ENCODE results near the gene METRNL.
A peak's percentile ranks its signal among the peaks of the same experiment; 100 is the strongest.

Gene METRNL

DNA sequence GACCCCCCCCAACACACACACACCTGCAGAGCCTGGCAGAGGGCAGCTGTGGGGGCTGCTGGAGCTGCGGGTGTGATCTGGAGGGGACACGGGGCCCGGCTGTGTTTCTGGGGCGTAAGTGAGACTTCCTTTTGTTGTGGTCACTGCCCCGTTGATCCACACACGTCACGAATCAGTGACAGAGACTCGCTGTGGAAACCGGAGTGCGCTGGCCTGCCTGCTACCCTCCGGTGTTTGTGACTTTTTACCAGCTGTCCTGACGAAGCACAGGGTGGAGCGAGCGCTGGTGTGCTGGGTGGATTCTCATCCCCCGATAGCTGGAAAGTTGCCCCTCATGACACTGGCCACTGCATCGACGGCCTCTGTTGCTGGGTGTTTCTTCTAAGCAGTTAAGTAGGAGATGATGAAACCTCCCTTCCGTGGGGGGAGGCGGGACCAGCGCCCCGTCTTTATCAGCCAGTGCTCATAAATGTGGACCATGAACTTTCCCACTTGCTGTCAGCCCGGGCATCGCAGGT is 2.3 kb downstream of the METRNL start:
- no peaks in the 10 kb centered on the region for H3K9me3 ChIP-seq (ENCODE audit: control extremely low read depth in 1 of 5, control insufficient read depth in 4 of 5, insufficient read depth in 2 of 5, low read depth in 1 of 5, low read length in 4 of 5)
- peaks cover 6 to 59% (median 40%) of the 10 kb centered on the region in 4 experiments for H3K4me1 ChIP-seq (ENCODE audit: control extremely low read depth in 1 of 4, control insufficient read depth in 4 of 4, insufficient read depth in 4 of 4, low read length in 3 of 4)
- WGBS (ENCODE audit: insufficient coverage) = 73% methylated on average over 22 of the region's 23 CpGs
- H3K36me3 ChIP-seq (ENCODE audit: control insufficient read depth in 4 of 4, insufficient read depth in 4 of 4, low read length in 3 of 4) = peaks cover 0 to 10% (median 2%) of the 10 kb centered on the region in 4 experiments
- H3K27me3 ChIP-seq (replicated peaks in 2 of 5; ENCODE audit: control insufficient read depth in 4 of 5, insufficient read depth in 5 of 5, low read length in 4 of 5) = peaks cover 0 to 28% (median 10%) of the 10 kb centered on the region in 5 experiments
- peak overlapping the region; percentile 19 to 73 (median 67) for H3K4me3 ChIP-seq (ENCODE audit: control insufficient read depth in 1 of 7, extremely low read depth in 1 of 7, insufficient read depth in 4 of 7, low read depth in 2 of 7, low read length in 6 of 7)
- ChIA-PET POLR2A (interaction anchor here (0.8 to 1.3 kb wide), 2 partner anchors 42 to 119 kb away, joined by 3 read pairs; no protein-coding TSS in a partner anchor), CTCF (no interaction called here)
- DNase-seq = peak in 1 of 3 donors; percentile 55
- H3K27ac ChIP-seq (ENCODE audit: insufficient read depth in 1 of 2, low read depth in 1 of 2, low read length in 2 of 2, poor library complexity in 1 of 2, severe bottlenecking in 2 of 2) = no peak overlapping the region

- H3K27ac ChIP-seq (ENCODE audit: insufficient read depth in 1 of 2, low read depth in 1 of 2, low read length in 2 of 2, poor library complexity in 1 of 2, severe bottlenecking in 2 of 2) = no peak overlapping the region
- peaks cover 0 to 27% (median 10%) of the 10 kb centered on the region in 5 experiments for H3K27me3 ChIP-seq (replicated peaks in 2 of 5; ENCODE audit: control insufficient read depth in 4 of 5, insufficient read depth in 5 of 5, low read length in 4 of 5)
- H3K36me3 ChIP-seq (ENCODE audit: control insufficient read depth in 4 of 4, insufficient read depth in 4 of 4, low read length in 3 of 4) = peaks cover 0 to 14% (median 2%) of the 10 kb centered on the region in 4 experiments
- POLR2A ChIA-PET = interaction anchor here (0.8 to 1.3 kb wide), 2 partner anchors 42 to 119 kb away, joined by 3 read pairs; no protein-coding TSS in a partner anchor
- no peak for DNase-seq
- WGBS (ENCODE audit: insufficient coverage) = 95% methylated on average over 7 of the region's 8 CpGs
- no peaks in the 10 kb centered on the region for H3K9me3 ChIP-seq (ENCODE audit: control extremely low read depth in 1 of 5, control insufficient read depth in 4 of 5, insufficient read depth in 2 of 5, low read depth in 1 of 5, low read length in 4 of 5)
- CTCF ChIA-PET = no interaction called here
- peaks cover 6 to 61% (median 40%) of the 10 kb centered on the region in 4 experiments for H3K4me1 ChIP-seq (ENCODE audit: control extremely low read depth in 1 of 4, control insufficient read depth in 4 of 4, insufficient read depth in 4 of 4, low read length in 3 of 4)
- H3K4me3 ChIP-seq (ENCODE audit: control insufficient read depth in 1 of 7, extremely low read depth in 1 of 7, insufficient read depth in 4 of 7, low read depth in 2 of 7, low read length in 6 of 7) = no peak overlapping the region
Measured at GRCh38 chr17:83082424-83082823, 3.0 kb downstream of the METRNL start.

GRCh38 chr17:83082909-83083367 is 3.5 kb downstream of the METRNL start:
- WGBS (ENCODE audit: insufficient coverage) = 96% methylated on average over 16 of the region's 20 CpGs
- Histone ChIP-seq H3K4me3 (ENCODE audit: control insufficient read depth in 1 of 7, extremely low read depth in 1 of 7, insufficient read depth in 4 of 7, low read depth in 2 of 7, low read length in 6 of 7) (no peak overlapping the region), H3K27ac (ENCODE audit: insufficient read depth in 1 of 2, low read depth in 1 of 2, low read length in 2 of 2, poor library complexity in 1 of 2, severe bottlenecking in 2 of 2) (no peak overlapping the region), H3K36me3 (ENCODE audit: control insufficient read depth in 4 of 4, insufficient read depth in 4 of 4, low read length in 3 of 4) (peaks cover 0 to 17% (median 2%) of the 10 kb centered on the region in 4 experiments), H3K4me1 (ENCODE audit: control extremely low read depth in 1 of 4, control insufficient read depth in 4 of 4, insufficient read depth in 4 of 4, low read length in 3 of 4) (peaks cover 6 to 61% (median 40%) of the 10 kb centered on the region in 4 experiments), H3K9me3 (ENCODE audit: control extremely low read depth in 1 of 5, control insufficient read depth in 4 of 5, insufficient read depth in 2 of 5, low read depth in 1 of 5, low read length in 4 of 5) (no peaks in the 10 kb centered on the region), H3K27me3 (replicated peaks in 2 of 5; ENCODE audit: control insufficient read depth in 4 of 5, insufficient read depth in 5 of 5, low read length in 4 of 5) (peaks cover 0 to 22% (median 6%) of the 10 kb centered on the region in 5 experiments)
- POLR2A ChIA-PET = interaction anchor here (1.0 kb wide), 1 partner anchor 29 kb away, joined by 5 read pairs; no protein-coding TSS in a partner anchor
- CTCF ChIA-PET = interaction anchor here (1.1 to 1.2 kb wide), 2 partner anchors 20 to 117 kb away, joined by 3 read pairs; no protein-coding TSS in a partner anchor
- DNase-seq = no peak

- H3K36me3 ChIP-seq (ENCODE audit: control insufficient read depth in 4 of 4, insufficient read depth in 4 of 4, low read length in 3 of 4) = peaks cover 0 to 20% (median 2%) of the 10 kb centered on the region in 4 experiments
- CTCF ChIA-PET = interaction anchor here (1.1 to 1.2 kb wide), 2 partner anchors 21 to 117 kb away, joined by 3 read pairs; no protein-coding TSS in a partner anchor
- no peak overlapping the region for H3K4me3 ChIP-seq (ENCODE audit: control insufficient read depth in 1 of 7, extremely low read depth in 1 of 7, insufficient read depth in 4 of 7, low read depth in 2 of 7, low read length in 6 of 7)
- H3K27ac ChIP-seq (ENCODE audit: insufficient read depth in 1 of 2, low read depth in 1 of 2, low read length in 2 of 2, poor library complexity in 1 of 2, severe bottlenecking in 2 of 2) = no peak overlapping the region
- H3K9me3 ChIP-seq (ENCODE audit: control extremely low read depth in 1 of 5, control insufficient read depth in 4 of 5, insufficient read depth in 2 of 5, low read depth in 1 of 5, low read length in 4 of 5) = no peaks in the 10 kb centered on the region
- POLR2A ChIA-PET = interaction anchor here (1.0 kb wide), 4 partner anchors 17 to 121 kb away, joined by 3 to 5 read pairs (median 4); no protein-coding TSS in a partner anchor
- H3K4me1 ChIP-seq (ENCODE audit: control extremely low read depth in 1 of 4, control insufficient read depth in 4 of 4, insufficient read depth in 4 of 4, low read length in 3 of 4) = peaks cover 6 to 61% (median 38%) of the 10 kb centered on the region in 4 experiments
- peak in 2 of 3 donors; percentile 65 to 74 for DNase-seq
- H3K27me3 ChIP-seq (replicated peaks in 2 of 5; ENCODE audit: control insufficient read depth in 4 of 5, insufficient read depth in 5 of 5, low read length in 4 of 5) = peaks cover 0 to 15% (median 3%) of the 10 kb centered on the region in 5 experiments
- WGBS (ENCODE audit: insufficient coverage) = 91% methylated on average over 13 of the region's 25 CpGs
Measured at GRCh38 chr17:83083368-83084201, 4.2 kb downstream of the METRNL start.

GRCh38 chr17:83084214-83084613 is 4.8 kb downstream of the METRNL start:
- 76% methylated on average over 8 of the region's 9 CpGs for whole genome bisulfite sequencing (ENCODE audit: insufficient coverage)
- H3K27me3 ChIP-seq (replicated peaks in 2 of 5; ENCODE audit: control insufficient read depth in 4 of 5, insufficient read depth in 5 of 5, low read length in 4 of 5) = peaks cover 0 to 11% (median 3%) of the 10 kb centered on the region in 5 experiments
- H3K36me3 ChIP-seq (ENCODE audit: control insufficient read depth in 4 of 4, insufficient read depth in 4 of 4, low read length in 3 of 4) = peaks cover 0 to 20% (median 2%) of the 10 kb centered on the region in 4 experiments

DNA sequence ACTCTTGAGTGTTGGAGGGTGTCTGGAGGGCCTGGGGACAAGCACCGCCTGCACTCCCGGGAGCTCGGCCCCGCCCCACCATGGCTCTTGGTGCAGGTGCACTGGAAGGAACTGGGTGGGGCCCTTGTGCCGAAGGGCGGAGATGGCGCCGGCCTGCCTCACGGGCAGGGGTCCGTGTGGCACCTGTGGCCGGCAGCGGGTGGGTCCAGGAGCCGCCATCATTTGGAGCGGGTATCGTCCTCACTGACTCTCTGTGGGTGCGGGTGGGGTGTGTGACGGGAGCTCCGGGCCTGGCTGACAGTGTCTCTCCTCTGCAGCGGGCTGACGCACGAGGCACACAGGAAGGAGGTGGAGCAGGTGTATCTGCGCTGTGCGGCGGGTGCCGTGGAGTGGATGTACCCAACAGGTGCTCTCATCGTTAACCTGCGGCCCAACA is 5.2 kb downstream of the METRNL start:
- peaks cover 0 to 11% (median 3%) of the 10 kb centered on the region in 5 experiments for H3K27me3 ChIP-seq (replicated peaks in 2 of 5; ENCODE audit: control insufficient read depth in 4 of 5, insufficient read depth in 5 of 5, low read length in 4 of 5)
- H3K36me3 ChIP-seq (ENCODE audit: control insufficient read depth in 4 of 4, insufficient read depth in 4 of 4, low read length in 3 of 4) = peaks cover 0 to 23% (median 2%) of the 10 kb centered on the region in 4 experiments
- H3K9me3 ChIP-seq (ENCODE audit: control extremely low read depth in 1 of 5, control insufficient read depth in 4 of 5, insufficient read depth in 2 of 5, low read depth in 1 of 5, low read length in 4 of 5) = no peaks in the 10 kb centered on the region
- no peak overlapping the region for H3K27ac ChIP-seq (ENCODE audit: insufficient read depth in 1 of 2, low read depth in 1 of 2, low read length in 2 of 2, poor library complexity in 1 of 2, severe bottlenecking in 2 of 2)
- H3K4me1 ChIP-seq (ENCODE audit: control extremely low read depth in 1 of 4, control insufficient read depth in 4 of 4, insufficient read depth in 4 of 4, low read length in 3 of 4) = peaks cover 6 to 55% (median 36%) of the 10 kb centered on the region in 4 experiments
- POLR2A ChIA-PET = interaction anchor here (0.6 to 1.0 kb wide), 4 partner anchors 16 to 122 kb away, joined by 3 to 4 read pairs (median 4); no protein-coding TSS in a partner anchor
- CTCF ChIA-PET = interaction anchor here (1.0 kb wide), 1 partner anchor 99 kb away, joined by 3 read pairs; no protein-coding TSS in a partner anchor
- WGBS (ENCODE audit: insufficient coverage) = 95% methylated on average over 22 of the region's 27 CpGs
- DNase-seq = no peak
- no peak overlapping the region for H3K4me3 ChIP-seq (ENCODE audit: control insufficient read depth in 1 of 7, extremely low read depth in 1 of 7, insufficient read depth in 4 of 7, low read depth in 2 of 7, low read length in 6 of 7)

More at GRCh38 chr17:83084214-83084613, 4.8 kb downstream of the METRNL start:
- H3K4me3 ChIP-seq (ENCODE audit: control insufficient read depth in 1 of 7, extremely low read depth in 1 of 7, insufficient read depth in 4 of 7, low read depth in 2 of 7, low read length in 6 of 7) = no peak overlapping the region
- POLR2A ChIA-PET = interaction anchor here (0.6 to 1.0 kb wide), 4 partner anchors 17 to 121 kb away, joined by 3 to 4 read pairs (median 4); no protein-coding TSS in a partner anchor
- CTCF ChIA-PET = no interaction called here
- no peak for DNase-seq
- no peaks in the 10 kb centered on the region for H3K9me3 ChIP-seq (ENCODE audit: control extremely low read depth in 1 of 5, control insufficient read depth in 4 of 5, insufficient read depth in 2 of 5, low read depth in 1 of 5, low read length in 4 of 5)
- H3K27ac ChIP-seq (ENCODE audit: insufficient read depth in 1 of 2, low read depth in 1 of 2, low read length in 2 of 2, poor library complexity in 1 of 2, severe bottlenecking in 2 of 2) = no peak overlapping the region
- H3K4me1 ChIP-seq (ENCODE audit: control extremely low read depth in 1 of 4, control insufficient read depth in 4 of 4, insufficient read depth in 4 of 4, low read length in 3 of 4) = peaks cover 6 to 55% (median 36%) of the 10 kb centered on the region in 4 experiments

Measured in common myeloid progenitor, CD34-positive (primary cell).